Right renal pelvis (tissue), 4 donors: ENCODE measurements around the gene QRSL1. TPM values are rescaled to one million over a fixed set of nuclear protein-coding genes. Genes with fewer than 3 reads are reported as not detected.

Experiments
- polyA plus RNA-seq, 4 donors: library from polyadenylated mRNA; unstranded; fragments of 120-200 nt; gene quantifications; one replicate each; pipeline ENCODE4 v1.2.1, GENCODE V29; 2013; ENCODE audit not compliant: insufficient read length in 4 of 4

QRSL1 gene
- polyA plus RNA-seq, 4 donors = 15.6 to 22.1 (median 21.2) TPM

Other genes starting within 250 kb of the QRSL1 start
- 10 to 100 TPM in 3 of 4 donors, 1 to 10 TPM in 1; 9.3 to 11.1 (median 10.3) TPM for gene RTN4IP1, start 80 bp upstream of the QRSL1 start, polyA plus RNA-seq